ENCODE data around the gene HIF3A. TPM values are rescaled to one million over a fixed set of nuclear protein-coding genes. Genes with fewer than 3 reads are reported as not detected.

Gene HIF3A
- total and polyA plus RNA-seq, 2 of the 4 experiments (the other 2 are of a cell fraction) = 0.02 TPM; not detected in 1

GRCh38 chr19:46364359-46364758 lies 67.5 kb downstream of the HIF3A start:
- H3K14ac ChIP-seq (replicated peaks; ENCODE audit: low read depth, low read length) = no peak overlapping the region
- no peak overlapping the region for H4K8ac ChIP-seq (ENCODE audit: low read depth in 2 of 2, low read length in 2 of 2)
- DNase-seq = no peak
- H3K27ac ChIP-seq (ENCODE audit: insufficient read depth, low read length) = no peak overlapping the region
- H2BK120ac ChIP-seq (ENCODE audit: low read depth, low read length) = no peak overlapping the region
- in situ Hi-C loops (cut with MboI; ENCODE audit: low sequenced_read_pairs) = no loop called here
- H3K23ac ChIP-seq (ENCODE audit: low read depth, low read length) = no peak overlapping the region
- no peaks in the 10 kb centered on the region for H3K27me3 ChIP-seq (ENCODE audit: control insufficient read depth, insufficient read depth, low read length)
- no peak overlapping the region for H2BK15ac ChIP-seq (ENCODE audit: low read depth, low read length)
- dilution Hi-C loops (cut with HindIII; ENCODE audit: low sequenced_read_pairs, unreplicated experiment) = no loop called here
- H2AFZ ChIP-seq (replicated peaks; ENCODE audit: low read length, poor library complexity) = no peak overlapping the region
- no peak overlapping the region for H4K91ac ChIP-seq (ENCODE audit: insufficient read depth, low read depth, low read length)
- no peak overlapping the region for H4K5ac ChIP-seq (ENCODE audit: low read depth, low read length)
- no peak overlapping the region for H3K4me2 ChIP-seq (ENCODE audit: low read depth, low read length)
- no peak overlapping the region for H2AK5ac ChIP-seq (ENCODE audit: low read depth, low read length)
- ChIA-PET CTCF (no interaction called here), POLR2A (ENCODE audit: unreplicated experiment) (interaction anchor here (0.6 kb wide), 1 partner anchor 116 kb away, joined by 16 read pairs; no protein-coding TSS in a partner anchor)
- 0 out of 2 replicates have a peak, but pooled peaks cover 5% of the 10 kb centered on the region for H3K9me1 ChIP-seq (ENCODE audit: insufficient read depth, low read length)
- H2BK5ac ChIP-seq (ENCODE audit: low read depth, low read length, poor library complexity, severe bottlenecking) = no peak overlapping the region
- intact Hi-C loops (cut with micrococcal nuclease) = no loop called here
- BruUV-seq (replicated peaks) = no TSS peak
- no peaks in the 10 kb centered on the region; the same call in none of the 2 replicates for H4K20me1 ChIP-seq (ENCODE audit: insufficient read depth, low read length)
- H3K4me1 ChIP-seq (ENCODE audit: control insufficient read depth, insufficient read depth, low read length) = no peaks in the 10 kb centered on the region
- no peak overlapping the region for H2BK20ac ChIP-seq (ENCODE audit: low read depth, low read length)
- H3K18ac ChIP-seq (ENCODE audit: low read depth, low read length) = no peak overlapping the region
- no peak overlapping the region for H3K4ac ChIP-seq (ENCODE audit: low read depth, low read length)
- peaks cover 10 to 63% of the 10 kb centered on the region in 2 experiments; a peak in 3 of 4 replicates for H3K79me1 ChIP-seq (ENCODE audit: low read depth in 1 of 2, low read length in 2 of 2)
- no peak overlapping the region for H3K56ac ChIP-seq (ENCODE audit: extremely low read depth, insufficient read depth, low read length)
- H3K36me3 ChIP-seq (ENCODE audit: control insufficient read depth, insufficient read depth, low read length) = peaks cover 22% of the 10 kb centered on the region
- no peak overlapping the region for H2AK9ac ChIP-seq (replicated peaks; ENCODE audit: low read depth, low read length, poor library complexity)
- no peaks in the 10 kb centered on the region for H3K9me3 ChIP-seq (ENCODE audit: control insufficient read depth, insufficient read depth, low read length)
- H3K4me3 ChIP-seq (ENCODE audit: insufficient read depth, low read depth, low read length) = no peak overlapping the region
- TF ChIP-seq MXI1 (IDR thresholded peaks at IDR 0.05; ENCODE audit: borderline replicate concordance, low read depth, low read length) = no peak
- TF ChIP-seq RAD21 (IDR thresholded peaks at IDR 0.05; ENCODE audit: low read length) = no peak
- no peak for TF ChIP-seq POLR2A (IDR thresholded peaks at IDR 0.05; ENCODE audit: low read depth, low read length)
- TF ChIP-seq RFX5 (IDR thresholded peaks at IDR 0.05; ENCODE audit: low read depth, low read length) = no peak
- TF ChIP-seq, protein P1, sequence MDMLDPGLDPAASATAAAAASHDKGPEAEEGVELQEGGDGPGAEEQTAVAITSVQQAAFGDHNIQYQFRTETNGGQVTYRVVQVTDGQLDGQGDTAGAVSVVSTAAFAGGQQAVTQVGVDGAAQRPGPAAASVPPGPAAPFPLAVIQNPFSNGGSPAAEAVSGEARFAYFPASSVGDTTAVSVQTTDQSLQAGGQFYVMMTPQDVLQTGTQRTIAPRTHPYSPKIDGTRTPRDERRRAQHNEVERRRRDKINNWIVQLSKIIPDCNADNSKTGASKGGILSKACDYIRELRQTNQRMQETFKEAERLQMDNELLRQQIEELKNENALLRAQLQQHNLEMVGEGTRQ (IDR thresholded peaks at IDR 0.05; ENCODE audit: low read depth, low read length) = no peak
- no peak for TF ChIP-seq NFE2L2 (IDR thresholded peaks at IDR 0.05; ENCODE audit: low read depth, low read length)
- no peak for TF ChIP-seq CHD1 (IDR thresholded peaks at IDR 0.05; ENCODE audit: low read depth, low read length)
- no peak for TF ChIP-seq ELK1 (IDR thresholded peaks at IDR 0.05; ENCODE audit: borderline replicate concordance, low read depth, low read length)
- no peak for ATAC-seq (ENCODE audit: low read depth)
- 100% methylated on average over 1 of the region's 2 CpGs; no CpG with 5 or more reads in 1 of the 2 experiments for WGBS, 2 experiments (ENCODE audit: extremely low coverage in 2 of 2, insufficient read length in 1 of 2)
- H3K9ac ChIP-seq (ENCODE audit: low read depth, low read length) = no peak overlapping the region
